EL (cell line): ENCODE measurements around the gene MYH11.
"Not testable (repeated sequence)": the region's sequence is repeated elsewhere in the genome, so short reads cannot be mapped to it uniquely, and the experiment has no call there.

Source experiments
- DNase-seq: peaks from one replicate; pipeline ENCODE4 v3.0.0-alpha.2; 2016

MYH11 gene

DNA sequence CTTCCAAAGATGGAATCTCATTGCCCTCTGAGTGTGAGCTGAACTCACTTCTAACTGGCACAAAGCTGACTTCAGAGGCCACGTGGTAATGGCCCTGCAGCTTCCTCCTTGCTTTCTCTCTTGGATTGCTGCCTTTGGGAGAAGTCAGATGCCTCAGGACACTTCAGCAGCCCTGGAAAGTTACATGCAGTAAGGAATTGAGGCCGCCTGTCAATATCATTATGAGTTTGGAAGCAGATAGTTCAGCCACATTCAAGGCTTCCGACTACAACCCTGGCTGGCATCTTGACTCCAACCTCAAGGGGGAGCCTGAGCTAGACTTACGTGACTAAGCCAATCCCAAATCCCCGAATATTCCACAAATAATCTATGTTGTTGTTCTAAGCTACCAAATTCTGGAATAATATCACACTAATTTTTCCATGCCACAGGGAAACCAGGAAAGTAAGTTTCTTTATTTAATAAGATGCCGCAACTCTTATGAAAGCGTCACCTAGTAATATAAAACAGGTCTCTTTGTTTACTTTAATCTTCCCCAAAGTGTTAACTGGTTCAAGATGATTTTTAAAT is 18.0 kb upstream of the MYH11 start:
- DNase-seq = peak; percentile 56

GRCh38 chr16:15873737-15874136 is 16.9 kb upstream of the MYH11 start:
- DNase-seq = no peak

DNA sequence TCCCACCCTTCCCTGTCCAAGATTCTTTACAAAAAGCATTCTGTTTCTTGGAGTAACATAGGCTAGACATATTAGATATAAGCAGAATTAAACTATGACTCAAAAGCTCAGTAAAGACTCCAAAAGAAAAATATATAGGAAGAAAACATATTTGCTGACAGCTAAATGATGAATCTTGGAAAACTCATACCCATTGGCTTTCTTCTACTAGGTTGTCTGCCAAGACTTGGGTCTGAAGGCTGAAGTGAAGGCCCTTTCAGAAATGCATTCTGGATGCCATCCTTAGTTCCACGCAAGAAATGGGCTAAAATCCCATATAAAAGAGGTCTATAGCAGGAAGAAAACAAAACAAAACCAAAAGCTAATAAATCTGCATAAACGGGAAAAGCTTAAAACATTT is 16.5 kb upstream of the MYH11 start:
- DNase-seq = no peak

- DNase-seq = no peak
Measured at GRCh38 chr16:15870011-15870410, 13.2 kb upstream of the MYH11 start.

DNA sequence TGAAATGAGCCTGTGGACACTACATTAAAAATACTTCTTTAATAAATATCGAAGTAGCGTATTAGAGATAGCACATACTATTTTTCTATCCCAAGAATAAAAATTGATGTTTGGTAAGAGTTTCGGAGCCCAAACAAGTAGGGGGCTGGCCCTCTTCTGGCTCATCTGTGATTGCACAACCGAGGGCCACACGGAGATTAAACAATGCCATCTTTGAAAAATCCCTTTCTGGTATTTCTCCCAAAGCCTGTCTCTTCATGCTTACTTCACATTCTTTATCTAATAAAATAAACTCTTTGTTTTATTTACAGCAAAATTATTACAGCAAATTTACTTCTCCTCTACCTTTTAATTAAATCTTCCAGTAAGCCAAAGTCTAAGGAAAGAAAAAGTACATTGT is 9.6 kb upstream of the MYH11 start:
- no peak for DNase-seq

- DNase-seq = no peak
Measured at GRCh38 chr16:15865742-15866141, 8.9 kb upstream of the MYH11 start.

DNA sequence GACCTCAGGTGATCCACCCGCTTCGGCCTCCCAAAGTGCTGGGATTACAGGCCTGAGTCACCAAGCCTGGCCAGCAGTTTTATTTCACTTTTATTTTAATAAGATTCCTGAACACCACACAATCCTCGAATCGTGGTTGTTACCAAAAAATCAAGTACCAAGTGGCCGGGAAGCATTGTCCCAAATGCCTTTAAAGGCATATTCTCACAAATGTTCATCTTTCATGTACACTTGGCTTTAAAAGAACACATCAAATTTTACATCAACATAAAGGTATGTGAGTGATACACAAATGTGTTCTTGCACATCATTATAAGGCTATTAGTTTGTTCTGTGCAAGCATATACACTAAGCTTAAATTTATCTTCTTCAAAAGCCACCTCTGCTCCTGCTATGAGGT is 8.1 kb upstream of the MYH11 start:
- no peak for DNase-seq

GRCh38 chr16:15861996-15862395 is 5.2 kb upstream of the MYH11 start:
- no peak for DNase-seq

DNA sequence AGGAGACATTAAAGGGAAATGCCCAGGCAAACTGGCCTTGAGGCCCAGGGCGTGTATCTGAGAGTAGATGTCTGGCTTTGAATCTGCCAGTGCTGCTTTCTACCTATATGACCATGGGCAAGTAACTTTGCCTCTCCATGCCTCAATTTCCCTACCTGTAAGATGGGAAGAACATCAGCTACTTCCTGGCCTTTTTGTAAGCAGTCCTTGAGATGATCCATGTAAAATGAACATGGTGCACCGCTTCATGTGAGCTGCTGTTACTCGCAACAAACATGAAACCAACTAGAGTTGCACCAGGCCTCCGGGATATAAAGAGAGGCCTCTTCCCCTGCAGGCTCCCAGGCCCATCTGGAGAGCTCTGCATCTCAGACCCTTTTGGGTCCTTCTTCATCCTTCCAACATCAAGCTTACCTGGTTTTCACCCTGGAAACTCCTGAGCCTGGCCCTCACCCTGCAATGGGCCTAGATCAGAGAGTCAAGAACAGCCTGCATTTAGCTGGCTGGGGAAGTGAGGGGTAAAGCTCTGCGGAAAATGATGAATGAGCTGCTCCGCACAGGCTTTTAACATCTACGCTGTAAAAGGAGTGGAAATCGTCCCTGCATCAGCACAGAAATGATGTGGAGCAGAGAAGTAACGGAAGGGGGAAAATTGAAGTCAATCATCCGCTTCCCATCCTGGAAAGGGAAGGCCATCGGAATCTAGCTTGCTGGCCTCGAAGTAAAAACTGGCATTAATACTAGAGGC is 2.3 kb upstream of the MYH11 start:
- DNase-seq = no peak

GRCh38 chr16:15857724-15858560 is 1.1 kb upstream of the MYH11 start:
- DNase-seq = peak; percentile 39

GRCh38 chr16:15856182-15856581 is 646 bp downstream of the MYH11 start:
- no peak for DNase-seq

DNA sequence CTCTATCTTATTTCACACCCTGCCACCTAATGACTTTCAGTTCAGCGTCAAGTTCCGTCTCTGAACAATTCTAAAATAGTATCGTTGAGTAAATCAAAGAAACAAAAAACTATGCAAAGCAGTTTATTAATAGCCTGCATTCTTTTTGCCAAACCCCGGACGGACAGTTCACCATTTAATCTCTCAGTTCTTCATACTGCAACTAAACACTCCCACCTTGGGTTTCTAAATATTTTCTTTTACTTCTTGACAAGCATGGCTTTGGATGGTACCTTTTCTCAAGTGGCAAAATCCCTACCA is 1.2 kb downstream of the MYH11 start:
- no peak for DNase-seq

GRCh38 chr16:15854906-15855703 is 1.7 kb downstream of the MYH11 start:
- no peak for DNase-seq

DNA sequence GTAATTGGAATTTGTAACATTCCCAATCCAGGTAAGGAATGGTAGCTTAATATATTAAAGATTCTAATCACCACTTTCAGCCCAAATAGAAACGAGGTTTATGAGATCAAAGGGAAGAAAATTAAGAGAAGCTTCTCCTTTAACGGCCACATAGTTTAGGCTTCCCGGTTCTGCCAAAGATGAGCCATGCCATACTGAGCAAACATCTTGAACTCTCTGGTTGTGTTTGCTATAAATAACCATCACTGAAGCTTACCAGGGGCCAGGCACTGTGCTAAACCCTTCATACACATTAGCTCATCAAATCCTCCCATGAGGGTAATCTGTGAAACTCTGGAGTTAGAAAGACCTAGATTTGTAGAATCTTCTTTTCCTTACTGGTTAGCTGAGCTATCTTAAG is 2.8 kb downstream of the MYH11 start:
- no peak for DNase-seq

- DNase-seq = no peak
Measured at GRCh38 chr16:15853021-15853420, 3.8 kb downstream of the MYH11 start.

- DNase-seq = not testable (repeated sequence)
Measured at GRCh38 chr16:15850555-15850954, 6.3 kb downstream of the MYH11 start.

- DNase-seq = no peak
Measured at GRCh38 chr16:15849209-15849981, 7.4 kb downstream of the MYH11 start.

DNA sequence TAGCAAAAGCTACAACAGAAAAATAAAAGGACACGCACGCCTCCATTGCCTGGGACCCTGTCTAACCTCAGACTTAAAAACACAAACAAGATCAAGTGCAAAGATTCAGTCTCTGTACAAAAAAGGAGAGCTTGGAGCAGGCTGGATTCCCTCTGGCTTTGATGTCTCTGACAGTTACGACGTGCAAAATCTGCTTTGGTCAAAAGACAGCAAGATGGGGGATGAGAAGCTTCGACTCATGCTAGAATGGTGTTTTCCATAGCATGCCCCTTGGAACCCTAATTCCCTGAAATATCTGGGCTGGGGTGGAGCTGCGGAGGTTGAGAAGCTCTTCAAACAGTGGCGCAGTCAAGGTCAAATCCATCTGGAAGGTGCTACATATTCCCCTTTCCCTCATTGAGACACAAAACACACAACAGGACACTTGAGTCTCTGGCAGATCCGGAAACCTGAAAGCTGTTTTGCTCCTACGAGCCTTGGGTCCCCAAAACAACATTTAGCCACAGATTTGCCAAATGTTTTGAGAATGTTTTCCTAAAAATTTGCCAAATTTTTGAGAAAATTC is 9.1 kb downstream of the MYH11 start:
- DNase-seq = no peak

- DNase-seq = no peak
Measured at GRCh38 chr16:15846510-15846909, 10.3 kb downstream of the MYH11 start.

GRCh38 chr16:15843635-15844279 is 13.1 kb downstream of the MYH11 start:
- peak; percentile 13 for DNase-seq

DNA sequence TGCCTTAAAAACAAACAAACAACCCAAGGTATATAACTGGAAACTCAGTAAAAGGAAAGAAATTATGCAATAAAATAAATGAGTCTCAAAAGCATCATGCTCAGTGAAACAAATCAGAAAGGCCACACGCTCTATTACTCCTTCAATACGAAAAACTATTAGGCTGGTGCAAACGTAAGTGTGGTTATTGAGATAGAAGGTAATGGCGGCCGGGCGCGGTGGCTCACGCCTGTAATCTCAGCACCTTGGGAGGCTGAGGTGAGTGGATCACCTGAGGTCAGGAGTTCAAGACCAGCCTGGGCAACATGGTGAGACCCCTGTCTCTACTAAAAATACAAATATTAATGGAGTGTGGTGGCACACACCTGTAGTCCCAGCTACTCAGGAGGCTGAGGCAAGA is 17.6 kb downstream of the MYH11 start:
- not testable (repeated sequence) for DNase-seq

- no peak for DNase-seq
Measured at GRCh38 chr16:15837761-15838160, 19.1 kb downstream of the MYH11 start.
